ENCODE results near the gene CDPF1.

The CDPF1 gene

GRCh38 chr22:46224044-46224897 is 25.8 kb downstream of the CDPF1 start:
- Histone ChIP-seq H3K9me3 (ENCODE audit: control insufficient read depth, low read length) (no peaks in the 10 kb centered on the region), H3K36me3 (ENCODE audit: control insufficient read depth, insufficient read depth, low read length) (peaks cover 12% of the 10 kb centered on the region), H3K27ac (ENCODE audit: low read depth, low read length, severe bottlenecking) (no peak overlapping the region), H3K4me3 (ENCODE audit: extremely low read depth, insufficient read depth, low read length, poor library complexity, severe bottlenecking) (no peak overlapping the region), H3K4me1 (ENCODE audit: control insufficient read depth, insufficient read depth, low read length, poor library complexity, severe bottlenecking) (no peaks in the 10 kb centered on the region)
- 82 to 90% methylated on average over 18 to 22 of the region's 23 CpGs for WGBS, 2 experiments (ENCODE audit: insufficient coverage in 2 of 2)

DNA sequence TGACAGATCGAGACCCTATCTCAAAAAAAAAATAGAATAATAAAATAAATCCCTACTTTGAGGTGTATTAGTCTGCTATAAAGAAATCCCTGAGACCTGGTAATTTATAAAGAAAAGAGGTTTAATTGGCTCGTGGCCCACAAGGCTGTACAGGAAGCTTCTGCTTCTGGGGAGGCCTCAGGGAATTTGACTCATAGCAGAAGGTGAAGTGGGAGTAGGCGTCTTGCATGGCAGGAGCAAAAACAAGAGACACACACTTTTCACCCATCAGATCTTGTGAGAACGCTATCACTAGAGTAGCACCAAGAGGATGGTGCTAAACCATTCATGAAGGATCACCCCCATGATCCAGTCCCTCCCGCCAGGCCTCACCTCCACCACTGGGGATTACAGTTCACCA is 29.2 kb downstream of the CDPF1 start:
- WGBS, 2 experiments (ENCODE audit: insufficient coverage in 2 of 2), result 90 to 93% methylated on average over 2 to 3 of the region's 5 CpGs
- peaks cover 15% of the 10 kb centered on the region for H3K36me3 ChIP-seq (ENCODE audit: control insufficient read depth, insufficient read depth, low read length)

GRCh38 chr22:46219636-46220035 is 30.5 kb downstream of the CDPF1 start:
- Histone ChIP-seq H3K4me1 (ENCODE audit: control insufficient read depth, insufficient read depth, low read length, poor library complexity, severe bottlenecking) (no peaks in the 10 kb centered on the region), H3K4me3 (ENCODE audit: extremely low read depth, insufficient read depth, low read length, poor library complexity, severe bottlenecking) (no peak overlapping the region), H3K36me3 (ENCODE audit: control insufficient read depth, insufficient read depth, low read length) (peaks cover 15% of the 10 kb centered on the region), H3K27ac (ENCODE audit: low read depth, low read length, severe bottlenecking) (no peak overlapping the region), H3K9me3 (ENCODE audit: control insufficient read depth, low read length) (no peaks in the 10 kb centered on the region)
- WGBS, 2 experiments (ENCODE audit: insufficient coverage in 2 of 2), result 88 to 94% methylated on average over 5 to 7 of the region's 10 CpGs

More for the DNA sequence above, 29.2 kb downstream of the CDPF1 start:
- H3K4me1 ChIP-seq (ENCODE audit: control insufficient read depth, insufficient read depth, low read length, poor library complexity, severe bottlenecking), result no peaks in the 10 kb centered on the region
- H3K27ac ChIP-seq (ENCODE audit: low read depth, low read length, severe bottlenecking), result no peak overlapping the region
- H3K4me3 ChIP-seq (ENCODE audit: extremely low read depth, insufficient read depth, low read length, poor library complexity, severe bottlenecking), result no peak overlapping the region
- H3K9me3 ChIP-seq (ENCODE audit: control insufficient read depth, low read length), result no peaks in the 10 kb centered on the region

DNA sequence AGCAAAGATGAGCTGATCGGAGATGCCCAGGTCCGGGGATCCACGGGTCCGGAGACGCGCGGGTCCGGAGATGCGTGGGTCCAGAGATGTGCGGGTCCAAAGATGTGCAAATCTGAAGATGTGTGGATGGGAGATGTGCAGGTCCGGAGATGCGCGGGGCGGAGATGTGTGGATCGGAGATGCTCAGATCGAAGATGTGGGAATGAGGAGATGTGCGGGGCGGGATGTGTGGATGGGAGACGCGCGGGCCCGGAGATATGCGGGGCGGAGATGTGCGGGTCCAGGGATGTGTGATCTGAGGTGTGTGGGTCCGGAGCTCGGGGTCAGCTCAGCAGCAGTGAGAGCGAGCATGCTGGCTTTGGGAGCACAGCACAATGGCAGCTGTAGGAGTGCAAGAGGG is 35.5 kb downstream of the CDPF1 start:
- H3K9me3 ChIP-seq (ENCODE audit: control insufficient read depth, low read length), result peaks cover 7% of the 10 kb centered on the region
- H3K36me3 ChIP-seq (ENCODE audit: control insufficient read depth, insufficient read depth, low read length), result peaks cover 6% of the 10 kb centered on the region
- no peak overlapping the region for H3K4me3 ChIP-seq (ENCODE audit: extremely low read depth, insufficient read depth, low read length, poor library complexity, severe bottlenecking)
- no peaks in the 10 kb centered on the region for H3K4me1 ChIP-seq (ENCODE audit: control insufficient read depth, insufficient read depth, low read length, poor library complexity, severe bottlenecking)
- WGBS, 2 experiments (ENCODE audit: insufficient coverage in 2 of 2), result 94 to 97% methylated on average over 11 to 28 of the region's 28 CpGs
- no peak overlapping the region for H3K27ac ChIP-seq (ENCODE audit: low read depth, low read length, severe bottlenecking)

GRCh38 chr22:46214149-46214548 is 35.9 kb downstream of the CDPF1 start:
- H3K36me3 ChIP-seq (ENCODE audit: control insufficient read depth, insufficient read depth, low read length), result peaks cover 3% of the 10 kb centered on the region
- H3K9me3 ChIP-seq (ENCODE audit: control insufficient read depth, low read length), result peaks cover 11% of the 10 kb centered on the region
- no peak overlapping the region for H3K4me3 ChIP-seq (ENCODE audit: extremely low read depth, insufficient read depth, low read length, poor library complexity, severe bottlenecking)
- no peak overlapping the region for H3K27ac ChIP-seq (ENCODE audit: low read depth, low read length, severe bottlenecking)
- 96 to 98% methylated on average over 24 to 29 of the region's 29 CpGs for WGBS, 2 experiments (ENCODE audit: insufficient coverage in 2 of 2)
- no peaks in the 10 kb centered on the region for H3K4me1 ChIP-seq (ENCODE audit: control insufficient read depth, insufficient read depth, low read length, poor library complexity, severe bottlenecking)

- 87 to 98% methylated on average over 3 of the region's 4 CpGs for WGBS, 2 experiments (ENCODE audit: insufficient coverage in 2 of 2)
- peaks cover under 1% of the 10 kb centered on the region for H3K36me3 ChIP-seq (ENCODE audit: control insufficient read depth, insufficient read depth, low read length)
- H3K9me3 ChIP-seq (ENCODE audit: control insufficient read depth, low read length), result peaks cover 17% of the 10 kb centered on the region
- no peak overlapping the region for H3K4me3 ChIP-seq (ENCODE audit: extremely low read depth, insufficient read depth, low read length, poor library complexity, severe bottlenecking)
- H3K4me1 ChIP-seq (ENCODE audit: control insufficient read depth, insufficient read depth, low read length, poor library complexity, severe bottlenecking), result no peaks in the 10 kb centered on the region
- H3K27ac ChIP-seq (ENCODE audit: low read depth, low read length, severe bottlenecking), result no peak overlapping the region
These were observed 37.0 kb downstream of the CDPF1 start for GRCh38 chr22:46213052-46213451.

- 70 to 90% methylated on average over 3 to 4 of the region's 4 CpGs for WGBS, 2 experiments (ENCODE audit: insufficient coverage in 2 of 2)
These were observed 37.9 kb downstream of the CDPF1 start for GRCh38 chr22:46212195-46212594.

DNA sequence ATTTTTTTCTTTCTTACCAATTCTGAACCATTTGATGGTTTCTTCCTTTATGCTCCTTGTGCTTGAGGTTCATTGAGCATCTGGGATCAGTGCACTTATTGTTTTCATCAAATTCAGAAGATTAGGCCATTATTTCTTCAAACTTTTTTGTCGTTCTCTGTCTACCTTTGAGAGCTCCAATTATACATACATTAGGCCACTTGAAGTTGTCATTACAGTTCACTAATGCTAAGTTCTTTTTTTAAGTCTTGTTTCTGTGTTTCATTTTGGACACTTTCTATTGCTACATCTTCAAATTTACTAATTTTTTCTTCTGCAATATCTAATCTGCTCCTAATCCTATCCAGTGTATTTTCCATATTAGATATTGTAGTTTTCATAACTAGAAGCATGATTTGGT is 40.8 kb downstream of the CDPF1 start:
- no peak overlapping the region for H3K27ac ChIP-seq (ENCODE audit: low read depth, low read length, severe bottlenecking)
- no CpG with 5 or more reads among the region's 1 CpG for WGBS, 2 experiments (ENCODE audit: insufficient coverage in 2 of 2)
- H3K4me1 ChIP-seq (ENCODE audit: control insufficient read depth, insufficient read depth, low read length, poor library complexity, severe bottlenecking), result no peaks in the 10 kb centered on the region
- H3K4me3 ChIP-seq (ENCODE audit: extremely low read depth, insufficient read depth, low read length, poor library complexity, severe bottlenecking), result no peak overlapping the region
- H3K36me3 ChIP-seq (ENCODE audit: control insufficient read depth, insufficient read depth, low read length), result no peaks in the 10 kb centered on the region
- peaks cover 17% of the 10 kb centered on the region for H3K9me3 ChIP-seq (ENCODE audit: control insufficient read depth, low read length)

More at GRCh38 chr22:46212195-46212594, 37.9 kb downstream of the CDPF1 start:
- Histone ChIP-seq H3K4me3 (ENCODE audit: extremely low read depth, insufficient read depth, low read length, poor library complexity, severe bottlenecking) (no peak overlapping the region), H3K36me3 (ENCODE audit: control insufficient read depth, insufficient read depth, low read length) (no peaks in the 10 kb centered on the region), H3K9me3 (ENCODE audit: control insufficient read depth, low read length) (peaks cover 17% of the 10 kb centered on the region), H3K27ac (ENCODE audit: low read depth, low read length, severe bottlenecking) (no peak overlapping the region), H3K4me1 (ENCODE audit: control insufficient read depth, insufficient read depth, low read length, poor library complexity, severe bottlenecking) (no peaks in the 10 kb centered on the region)

DNA sequence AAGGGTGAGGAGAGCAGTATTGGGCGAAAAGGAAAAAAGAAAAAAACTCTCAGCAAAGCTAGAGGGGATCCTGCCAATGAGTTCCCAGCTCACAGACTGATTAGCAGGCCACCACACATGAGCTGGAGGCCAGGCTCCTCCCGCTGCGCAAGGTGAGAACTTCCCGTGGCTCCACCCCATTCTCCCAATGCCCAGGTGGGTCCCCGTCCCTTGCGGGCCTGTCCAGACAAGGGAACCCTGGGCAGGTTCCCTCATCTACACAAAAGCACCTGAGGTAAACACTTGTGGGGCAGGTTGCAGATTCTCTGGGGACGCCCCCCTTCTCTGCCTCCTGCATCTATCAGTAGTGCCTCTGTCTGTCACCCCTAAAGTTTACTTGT is 46.5 kb downstream of the CDPF1 start:
- peaks cover under 1% of the 10 kb centered on the region for H3K9me3 ChIP-seq (ENCODE audit: control insufficient read depth, low read length)
- no peak overlapping the region for H3K4me3 ChIP-seq (ENCODE audit: extremely low read depth, insufficient read depth, low read length, poor library complexity, severe bottlenecking)
- WGBS, 2 experiments (ENCODE audit: insufficient coverage in 2 of 2), result 89 to 95% methylated on average over 4 to 6 of the region's 7 CpGs
- H3K27ac ChIP-seq (ENCODE audit: low read depth, low read length, severe bottlenecking), result no peak overlapping the region
- peaks cover 7% of the 10 kb centered on the region for H3K4me1 ChIP-seq (ENCODE audit: control insufficient read depth, insufficient read depth, low read length, poor library complexity, severe bottlenecking)
- H3K36me3 ChIP-seq (ENCODE audit: control insufficient read depth, insufficient read depth, low read length), result no peaks in the 10 kb centered on the region

DNA sequence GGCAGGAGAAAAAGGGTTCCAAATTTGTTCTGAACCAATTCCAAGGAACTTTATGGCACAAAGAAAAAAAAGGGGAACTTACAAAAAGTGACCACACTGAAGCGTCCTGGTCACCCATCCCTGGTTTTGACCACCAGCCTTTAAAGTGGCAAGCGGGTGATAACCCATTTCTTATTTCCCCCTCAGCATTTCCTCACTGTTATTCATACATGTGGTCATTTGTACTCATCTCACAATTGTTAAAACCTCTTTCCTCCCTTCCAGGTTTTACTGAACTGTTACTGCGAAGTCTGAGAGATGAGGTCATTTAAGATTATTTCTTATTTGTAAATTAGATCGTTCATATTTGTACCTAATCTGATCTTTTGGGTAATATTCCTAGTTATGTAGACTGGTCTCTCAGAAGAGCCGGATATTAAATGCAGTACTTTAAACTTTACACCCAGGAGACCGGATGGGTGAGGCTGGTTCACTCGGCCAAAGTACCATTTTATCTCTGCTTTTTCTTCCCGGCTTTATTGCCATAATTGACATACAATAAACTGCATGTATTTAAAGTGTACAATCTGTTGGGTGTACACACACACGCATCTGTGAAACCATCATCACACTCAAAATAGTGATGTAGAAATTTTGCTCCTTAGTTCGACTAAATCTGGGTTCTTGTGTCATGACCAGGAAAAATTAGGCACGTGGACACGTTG is 47.0 kb downstream of the CDPF1 start:
- no peak overlapping the region for H3K4me3 ChIP-seq (ENCODE audit: extremely low read depth, insufficient read depth, low read length, poor library complexity, severe bottlenecking)
- peaks cover 7% of the 10 kb centered on the region for H3K4me1 ChIP-seq (ENCODE audit: control insufficient read depth, insufficient read depth, low read length, poor library complexity, severe bottlenecking)
- no peaks in the 10 kb centered on the region for H3K9me3 ChIP-seq (ENCODE audit: control insufficient read depth, low read length)
- WGBS, 2 experiments (ENCODE audit: insufficient coverage in 2 of 2), result 91 to 93% methylated on average over 5 to 7 of the region's 12 CpGs
- no peak overlapping the region for H3K27ac ChIP-seq (ENCODE audit: low read depth, low read length, severe bottlenecking)
- H3K36me3 ChIP-seq (ENCODE audit: control insufficient read depth, insufficient read depth, low read length), result no peaks in the 10 kb centered on the region

All from mesodermal cell (in vitro differentiated cells).